ENCODE data around the gene ALG10.
"Not testable (repeated sequence)": the region's sequence is repeated elsewhere in the genome, so short reads cannot be mapped to it uniquely, and the experiment has no call there.

ALG10 gene

DNA sequence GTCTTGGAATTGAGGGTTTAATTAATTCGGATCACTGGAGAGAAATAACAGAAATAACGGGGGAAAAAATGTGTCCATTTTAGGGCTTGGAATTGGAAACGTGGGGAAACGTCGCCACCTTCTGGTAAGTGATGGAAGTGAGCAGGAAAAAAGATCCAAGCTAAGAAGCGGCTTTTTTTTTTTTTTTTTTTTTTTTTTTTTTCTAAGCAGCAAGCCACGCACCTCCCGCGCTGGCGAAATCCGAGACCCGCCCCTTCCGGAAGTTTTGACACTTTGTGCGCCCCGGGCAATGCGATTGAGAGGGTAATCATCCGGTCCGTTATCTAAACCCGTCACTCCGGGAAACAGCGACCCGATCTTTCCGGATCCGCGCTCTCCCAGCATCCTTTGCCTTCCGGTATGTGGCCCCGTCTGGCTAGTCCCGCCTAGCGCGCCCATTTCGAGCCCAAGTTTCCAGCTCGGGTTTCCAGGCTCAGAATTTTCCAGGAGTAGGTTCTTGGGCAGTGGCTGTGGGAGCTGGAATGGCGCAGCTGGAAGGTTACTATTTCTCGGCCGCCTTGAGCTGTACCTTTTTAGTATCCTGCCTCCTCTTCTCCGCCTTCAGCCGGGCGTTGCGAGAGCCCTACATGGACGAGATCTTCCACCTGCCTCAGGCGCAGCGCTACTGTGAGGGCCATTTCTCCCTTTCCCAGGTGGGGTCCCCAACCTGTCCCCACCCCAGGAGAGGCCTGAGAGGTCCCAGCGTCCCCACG lies at the start of gene ALG10:
TSS of gene ALG10 (plus strand) at position 418 of the 752 bp plus-strand sequence. CDS start at position 522, 104 bp downstream.
- Histone ChIP-seq H3K36me3 (ENCODE audit: insufficient read depth, low read length) (no peaks in the 10 kb centered on the region), H3K9me3 (ENCODE audit: low read length) (no peaks in the 10 kb centered on the region), H3K4me1 (ENCODE audit: insufficient read depth, low read length) (peaks cover 14% of the 10 kb centered on the region), H3K9ac (ENCODE audit: low read length) (peak within 1 kb of the TSS; percentile 84), H3K4me3 (ENCODE audit: low read depth in 1 of 2, low read length in 2 of 2) (peak within 1 kb of the TSS; percentile 58 to 86), H3K27ac (ENCODE audit: low read depth, low read length) (peak within 1 kb of the TSS; percentile 63), H3K27me3 (ENCODE audit: control insufficient read depth in 1 of 2, insufficient read depth in 2 of 2, low read length in 2 of 2) (no peaks in the 10 kb centered on the region)

DNA sequence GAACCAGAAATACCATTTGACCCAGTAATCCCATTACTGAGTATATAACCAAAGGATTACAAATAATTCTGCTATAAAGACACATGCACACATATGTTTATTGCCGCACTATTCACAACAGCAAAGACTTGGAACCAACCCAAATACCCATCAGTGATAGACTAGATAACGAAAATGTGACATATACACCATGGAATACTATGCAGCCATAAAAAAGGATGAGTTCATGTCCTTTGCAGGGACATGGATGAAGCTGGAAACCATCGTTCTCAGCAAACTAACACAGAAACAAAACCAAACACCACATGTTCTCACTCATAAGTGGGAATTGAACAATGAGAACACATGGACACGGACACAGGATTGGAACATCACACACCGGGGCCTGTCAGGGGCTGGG lies 49.4 kb upstream of the ALG10 start:
- H3K36me3 ChIP-seq (ENCODE audit: insufficient read depth, low read length); H3K27me3 ChIP-seq (ENCODE audit: control insufficient read depth in 1 of 2, insufficient read depth in 2 of 2, low read length in 2 of 2); H3K4me1 ChIP-seq (ENCODE audit: insufficient read depth, low read length); H3K4me3 ChIP-seq (ENCODE audit: low read depth in 1 of 2, low read length in 2 of 2); H3K9ac ChIP-seq (ENCODE audit: low read length); H3K9me3 ChIP-seq (ENCODE audit: low read length); H3K27ac ChIP-seq (ENCODE audit: low read depth, low read length): not testable (repeated sequence)

- Histone ChIP-seq H3K4me1 (ENCODE audit: insufficient read depth, low read length) (no peaks in the 10 kb centered on the region), H3K9me3 (ENCODE audit: low read length) (no peaks in the 10 kb centered on the region), H3K9ac (ENCODE audit: low read length) (no peak overlapping the region), H3K27ac (ENCODE audit: low read depth, low read length) (no peak overlapping the region), H3K27me3 (ENCODE audit: control insufficient read depth in 1 of 2, insufficient read depth in 2 of 2, low read length in 2 of 2) (no peaks in the 10 kb centered on the region), H3K36me3 (ENCODE audit: insufficient read depth, low read length) (no peaks in the 10 kb centered on the region), H3K4me3 (ENCODE audit: low read depth in 1 of 2, low read length in 2 of 2) (no peak overlapping the region)
These were observed 44.4 kb upstream of the ALG10 start for GRCh38 chr12:33977887-33978286.

DNA sequence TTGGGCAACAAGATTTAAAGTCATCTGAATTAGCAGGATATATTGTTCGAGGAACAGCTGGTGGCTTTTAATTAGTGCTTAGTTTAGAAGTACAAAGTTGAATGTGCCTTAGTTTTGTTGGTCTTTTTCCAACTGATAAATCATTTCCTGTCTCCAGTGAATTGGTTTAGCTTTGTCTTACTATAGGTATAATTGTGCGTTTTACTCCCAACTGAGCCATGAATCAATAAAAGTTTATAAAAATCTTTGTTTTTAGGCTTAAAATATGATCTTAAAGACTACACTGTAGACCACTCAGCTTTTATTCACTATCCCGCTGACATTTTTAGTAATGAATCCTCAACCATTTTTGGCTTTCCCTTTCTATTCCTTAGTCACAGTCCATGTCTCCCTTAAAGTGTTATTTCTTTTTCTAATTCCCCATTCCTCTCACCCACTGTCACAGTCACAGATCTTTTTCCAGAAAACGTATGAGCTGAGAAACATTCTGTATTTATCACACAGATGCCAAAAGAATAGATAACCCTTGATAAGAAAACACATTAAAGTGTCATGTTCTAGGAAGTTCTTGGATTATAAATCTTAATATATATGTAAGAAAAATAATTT lies 34.0 kb upstream of the ALG10 start:
- Histone ChIP-seq H3K9ac (ENCODE audit: low read length) (no peak overlapping the region), H3K27me3 (ENCODE audit: control insufficient read depth in 1 of 2, insufficient read depth in 2 of 2, low read length in 2 of 2) (no peaks in the 10 kb centered on the region), H3K4me1 (ENCODE audit: insufficient read depth, low read length) (no peaks in the 10 kb centered on the region), H3K36me3 (ENCODE audit: insufficient read depth, low read length) (no peaks in the 10 kb centered on the region), H3K9me3 (ENCODE audit: low read length) (no peaks in the 10 kb centered on the region), H3K27ac (ENCODE audit: low read depth, low read length) (no peak overlapping the region), H3K4me3 (ENCODE audit: low read depth in 1 of 2, low read length in 2 of 2) (no peak overlapping the region)

DNA sequence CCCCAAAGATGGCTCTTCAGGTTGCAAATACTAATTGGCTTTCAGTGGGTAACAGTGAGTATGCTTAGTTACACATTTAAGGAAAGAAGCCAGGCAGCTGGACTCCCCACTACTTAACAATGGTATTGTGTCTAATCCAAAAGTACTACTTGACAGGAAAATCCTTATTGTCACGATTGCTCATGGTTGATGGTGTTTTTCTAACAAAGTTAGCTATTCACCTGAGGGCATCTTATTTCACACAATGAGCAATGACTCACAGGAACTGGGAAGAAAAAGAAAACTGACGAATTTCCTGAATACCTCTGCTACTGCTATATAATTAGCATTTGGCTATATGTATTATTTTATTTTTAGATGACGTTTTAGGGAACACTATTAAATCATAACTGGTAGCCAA lies 33.4 kb upstream of the ALG10 start:
- no peaks in the 10 kb centered on the region for H3K36me3 ChIP-seq (ENCODE audit: insufficient read depth, low read length)
- H3K27me3 ChIP-seq (ENCODE audit: control insufficient read depth in 1 of 2, insufficient read depth in 2 of 2, low read length in 2 of 2) = no peaks in the 10 kb centered on the region
- H3K9ac ChIP-seq (ENCODE audit: low read length) = no peak overlapping the region
- no peak overlapping the region for H3K4me3 ChIP-seq (ENCODE audit: low read depth in 1 of 2, low read length in 2 of 2)
- H3K27ac ChIP-seq (ENCODE audit: low read depth, low read length) = no peak overlapping the region
- H3K9me3 ChIP-seq (ENCODE audit: low read length) = no peaks in the 10 kb centered on the region
- no peaks in the 10 kb centered on the region for H3K4me1 ChIP-seq (ENCODE audit: insufficient read depth, low read length)

GRCh38 chr12:33994857-33995808 lies 27.2 kb upstream of the ALG10 start:
- no peak overlapping the region for H3K9ac ChIP-seq (ENCODE audit: low read length)
- H3K27me3 ChIP-seq (ENCODE audit: control insufficient read depth in 1 of 2, insufficient read depth in 2 of 2, low read length in 2 of 2) = no peaks in the 10 kb centered on the region
- no peaks in the 10 kb centered on the region for H3K9me3 ChIP-seq (ENCODE audit: low read length)
- H3K4me3 ChIP-seq (ENCODE audit: low read depth in 1 of 2, low read length in 2 of 2) = no peak overlapping the region
- no peaks in the 10 kb centered on the region for H3K4me1 ChIP-seq (ENCODE audit: insufficient read depth, low read length)
- H3K36me3 ChIP-seq (ENCODE audit: insufficient read depth, low read length) = no peaks in the 10 kb centered on the region
- H3K27ac ChIP-seq (ENCODE audit: low read depth, low read length) = no peak overlapping the region

GRCh38 chr12:34008835-34009234 lies 13.5 kb upstream of the ALG10 start:
- not testable (repeated sequence) for H3K27me3 ChIP-seq (ENCODE audit: control insufficient read depth in 1 of 2, insufficient read depth in 2 of 2, low read length in 2 of 2); H3K9me3 ChIP-seq (ENCODE audit: low read length); H3K4me1 ChIP-seq (ENCODE audit: insufficient read depth, low read length); H3K4me3 ChIP-seq (ENCODE audit: low read depth in 1 of 2, low read length in 2 of 2); H3K9ac ChIP-seq (ENCODE audit: low read length); H3K27ac ChIP-seq (ENCODE audit: low read depth, low read length); H3K36me3 ChIP-seq (ENCODE audit: insufficient read depth, low read length)

- Histone ChIP-seq H3K4me3 (ENCODE audit: low read depth in 1 of 2, low read length in 2 of 2) (no peak overlapping the region), H3K27me3 (ENCODE audit: control insufficient read depth in 1 of 2, insufficient read depth in 2 of 2, low read length in 2 of 2) (no peaks in the 10 kb centered on the region), H3K36me3 (ENCODE audit: insufficient read depth, low read length) (no peaks in the 10 kb centered on the region), H3K27ac (ENCODE audit: low read depth, low read length) (no peak overlapping the region), H3K9me3 (ENCODE audit: low read length) (no peaks in the 10 kb centered on the region), H3K4me1 (ENCODE audit: insufficient read depth, low read length) (peaks cover 4% of the 10 kb centered on the region), H3K9ac (ENCODE audit: low read length) (no peak overlapping the region)
These were observed 5.9 kb upstream of the ALG10 start for GRCh38 chr12:34016361-34016760.

DNA sequence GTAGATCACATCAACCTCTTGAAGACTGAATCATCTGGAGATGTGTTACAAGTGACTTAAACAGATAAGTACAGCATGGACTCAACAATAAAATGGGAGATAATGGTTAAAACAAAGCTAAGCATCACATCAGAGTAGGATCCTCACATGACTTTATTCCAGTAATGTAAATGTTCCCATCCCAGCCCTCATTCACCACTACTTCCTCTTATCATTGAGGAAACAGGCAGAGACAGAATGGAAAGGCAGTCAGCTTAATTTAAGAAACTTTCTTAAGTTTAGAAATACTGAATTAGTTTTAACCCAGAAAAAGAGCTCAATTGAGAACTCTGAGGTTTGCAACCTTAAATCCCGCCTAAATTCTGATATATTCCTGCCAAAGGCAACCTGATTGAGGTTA lies 1.2 kb upstream of the ALG10 start:
- Histone ChIP-seq H3K36me3 (ENCODE audit: insufficient read depth, low read length) (no peaks in the 10 kb centered on the region), H3K27ac (ENCODE audit: low read depth, low read length) (peak overlapping the region; percentile 63), H3K9ac (ENCODE audit: low read length) (no peak overlapping the region), H3K27me3 (ENCODE audit: control insufficient read depth in 1 of 2, insufficient read depth in 2 of 2, low read length in 2 of 2) (no peaks in the 10 kb centered on the region), H3K9me3 (ENCODE audit: low read length) (no peaks in the 10 kb centered on the region), H3K4me3 (ENCODE audit: low read depth in 1 of 2, low read length in 2 of 2) (peak overlapping the region in 1 of 2 donors; percentile 63), H3K4me1 (ENCODE audit: insufficient read depth, low read length) (peaks cover 14% of the 10 kb centered on the region)

DNA sequence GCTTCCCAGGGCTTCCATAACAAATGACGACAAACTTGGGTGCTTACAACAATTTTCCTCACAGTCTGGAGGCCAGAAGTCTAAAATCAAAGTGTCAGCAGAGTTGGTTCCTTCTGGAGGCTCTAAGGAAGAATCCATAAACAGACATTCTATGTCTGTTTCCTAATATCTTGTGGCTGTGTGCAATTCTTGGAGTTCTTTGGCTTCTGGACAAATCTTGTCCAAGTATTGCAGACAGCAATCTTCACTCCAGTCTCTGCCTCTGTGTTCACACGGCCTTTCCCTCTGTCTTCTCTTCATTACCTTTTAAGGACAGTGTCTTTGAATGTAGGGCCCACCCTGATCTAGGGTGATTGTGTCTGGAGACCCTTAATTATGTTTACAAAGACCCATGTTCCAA lies 5.4 kb downstream of the ALG10 start:
- H3K9ac ChIP-seq (ENCODE audit: low read length); H3K9me3 ChIP-seq (ENCODE audit: low read length): not testable (repeated sequence)

GRCh38 chr12:34030591-34030990 lies 8.3 kb downstream of the ALG10 start:
- no peak overlapping the region for H3K27ac ChIP-seq (ENCODE audit: low read depth, low read length)
- H3K4me3 ChIP-seq (ENCODE audit: low read depth in 1 of 2, low read length in 2 of 2) = no peak overlapping the region
- H3K4me1 ChIP-seq (ENCODE audit: insufficient read depth, low read length) = no peaks in the 10 kb centered on the region
- no peaks in the 10 kb centered on the region for H3K27me3 ChIP-seq (ENCODE audit: control insufficient read depth in 1 of 2, insufficient read depth in 2 of 2, low read length in 2 of 2)
- H3K9me3 ChIP-seq (ENCODE audit: low read length) = no peaks in the 10 kb centered on the region
- no peaks in the 10 kb centered on the region for H3K36me3 ChIP-seq (ENCODE audit: insufficient read depth, low read length)
- H3K9ac ChIP-seq (ENCODE audit: low read length) = no peak overlapping the region

More for the DNA sequence above, 5.4 kb downstream of the ALG10 start:
- not testable (repeated sequence) for H3K4me3 ChIP-seq (ENCODE audit: low read depth in 1 of 2, low read length in 2 of 2); H3K4me1 ChIP-seq (ENCODE audit: insufficient read depth, low read length); H3K27ac ChIP-seq (ENCODE audit: low read depth, low read length); H3K27me3 ChIP-seq (ENCODE audit: control insufficient read depth in 1 of 2, insufficient read depth in 2 of 2, low read length in 2 of 2); H3K36me3 ChIP-seq (ENCODE audit: insufficient read depth, low read length)
